HG02571 (cell line): ENCODE results near the gene ZNF584.

Source experiments
- ATAC-seq: cut with Tn5 transposase; IDR thresholded peaks from one replicate; pipeline ENCODE4 v1.9.1; 2021; ENCODE audit warnings: mild to moderate bottlenecking, moderate library complexity; ENCODE audit not compliant: unreplicated experiment

The ZNF584 gene

DNA sequence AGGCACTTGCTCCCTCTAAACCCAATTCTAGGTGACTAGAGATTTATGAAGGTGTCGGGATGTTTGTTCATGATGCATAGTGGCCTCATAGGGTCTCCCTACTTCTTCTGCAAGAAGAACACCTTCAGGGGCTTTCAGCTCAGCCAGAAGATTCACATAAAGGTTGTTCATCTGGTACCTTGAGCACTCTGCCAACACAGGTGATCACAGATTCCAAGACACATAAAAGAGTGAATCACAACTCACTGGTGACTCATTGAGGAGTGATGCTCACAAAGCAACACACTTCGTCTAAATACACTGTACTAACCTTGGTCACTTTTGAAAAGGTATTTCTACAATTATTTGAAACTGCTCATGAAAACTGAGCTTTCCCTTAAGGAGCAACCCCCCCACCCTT is 51.6 kb downstream of the ZNF584 start:
- no peak for ATAC-seq

DNA sequence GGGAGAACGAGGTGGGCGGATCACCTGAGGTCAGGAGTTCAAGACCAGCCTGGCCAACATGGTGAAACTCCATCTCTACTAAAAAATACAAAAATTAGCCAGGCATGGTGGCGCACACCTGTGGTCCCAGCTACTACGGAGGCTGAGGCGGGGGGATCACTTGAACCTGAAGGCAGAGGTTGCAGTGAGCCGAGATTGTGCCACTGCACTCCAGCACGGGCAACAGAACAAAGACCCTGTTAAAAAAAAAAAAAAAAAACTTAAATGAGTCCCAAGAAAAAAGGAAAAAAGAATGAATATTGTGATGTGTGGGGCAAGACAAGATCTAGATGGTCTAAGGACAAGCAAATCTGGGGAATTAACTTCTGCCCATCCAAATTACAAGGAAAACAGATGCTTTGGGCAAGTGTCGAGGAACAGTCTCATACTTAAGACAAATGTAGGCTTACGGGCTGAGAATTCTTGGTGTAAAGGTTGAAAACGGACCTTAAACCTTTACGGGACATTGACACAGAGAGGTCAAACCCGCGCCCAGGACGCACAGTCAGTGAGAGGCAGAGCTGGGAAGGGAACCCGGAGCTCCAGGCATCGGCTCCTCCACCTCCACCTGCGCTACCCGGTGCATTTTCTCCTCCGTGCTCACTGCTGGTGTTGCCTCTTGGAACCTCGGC is 57.8 kb downstream of the ZNF584 start:
- ATAC-seq: peak; percentile 20

DNA sequence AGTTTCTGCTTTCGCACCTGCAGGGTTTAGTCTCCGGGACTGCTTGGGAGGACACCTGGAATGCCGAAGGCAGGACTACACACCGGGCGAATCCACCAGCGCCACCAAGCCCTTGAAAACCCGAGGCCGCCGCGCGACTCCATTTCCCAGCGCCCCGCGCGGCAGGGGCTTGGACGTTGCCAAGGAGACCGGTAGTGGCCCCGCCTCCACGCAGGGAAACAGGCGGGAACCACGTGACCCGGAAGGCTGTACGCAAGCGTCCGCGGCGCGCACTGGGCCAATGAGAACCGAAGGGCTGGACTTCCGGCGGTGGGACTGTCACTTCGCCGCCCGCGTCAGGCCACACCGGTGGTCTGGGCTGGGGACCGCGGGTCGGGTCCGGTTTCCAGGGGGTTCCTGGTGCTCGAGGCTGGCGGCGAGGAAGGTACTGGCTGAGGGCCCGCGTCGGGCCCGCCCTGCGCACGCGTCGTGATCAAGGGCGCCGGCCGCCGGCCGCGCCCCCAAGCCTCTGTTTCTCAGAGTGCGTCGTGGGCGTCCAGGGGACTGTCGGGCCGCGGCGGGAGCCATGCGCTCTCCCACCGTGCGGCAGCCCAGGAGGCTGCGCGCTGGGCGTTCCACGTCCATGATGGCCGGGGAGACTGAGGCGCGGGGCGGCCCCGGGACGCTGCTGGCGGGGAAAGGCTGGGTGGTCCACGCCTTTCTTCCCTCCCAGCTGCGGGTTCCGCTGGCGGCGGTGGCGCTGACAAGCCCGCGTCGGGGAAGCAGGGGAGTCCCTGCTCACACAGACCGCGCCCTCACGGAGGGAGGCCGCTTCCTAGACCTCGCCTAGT is 58.5 kb downstream of the ZNF584 start, which contains the start of gene ZNF324:
Gene ZNF324 (plus strand): TSS at position 321 of the 830 bp plus-strand sequence. CDS start 2,106 bp downstream, outside the sequence.
- ATAC-seq: peak; percentile 94
